NCI-H2029 treated with DMSO at 0.1 percent for 48 hours (cell line): ENCODE measurements around the gene FAM131B.
"Not testable (repeated sequence)": the region's sequence is repeated elsewhere in the genome, so short reads cannot be mapped to it uniquely, and the experiment has no call there.

Source experiments
- DNase-seq: peaks from one replicate; lab custom pipeline; 2025; lab: John Stamatoyannopoulos, UW

Gene FAM131B

DNA sequence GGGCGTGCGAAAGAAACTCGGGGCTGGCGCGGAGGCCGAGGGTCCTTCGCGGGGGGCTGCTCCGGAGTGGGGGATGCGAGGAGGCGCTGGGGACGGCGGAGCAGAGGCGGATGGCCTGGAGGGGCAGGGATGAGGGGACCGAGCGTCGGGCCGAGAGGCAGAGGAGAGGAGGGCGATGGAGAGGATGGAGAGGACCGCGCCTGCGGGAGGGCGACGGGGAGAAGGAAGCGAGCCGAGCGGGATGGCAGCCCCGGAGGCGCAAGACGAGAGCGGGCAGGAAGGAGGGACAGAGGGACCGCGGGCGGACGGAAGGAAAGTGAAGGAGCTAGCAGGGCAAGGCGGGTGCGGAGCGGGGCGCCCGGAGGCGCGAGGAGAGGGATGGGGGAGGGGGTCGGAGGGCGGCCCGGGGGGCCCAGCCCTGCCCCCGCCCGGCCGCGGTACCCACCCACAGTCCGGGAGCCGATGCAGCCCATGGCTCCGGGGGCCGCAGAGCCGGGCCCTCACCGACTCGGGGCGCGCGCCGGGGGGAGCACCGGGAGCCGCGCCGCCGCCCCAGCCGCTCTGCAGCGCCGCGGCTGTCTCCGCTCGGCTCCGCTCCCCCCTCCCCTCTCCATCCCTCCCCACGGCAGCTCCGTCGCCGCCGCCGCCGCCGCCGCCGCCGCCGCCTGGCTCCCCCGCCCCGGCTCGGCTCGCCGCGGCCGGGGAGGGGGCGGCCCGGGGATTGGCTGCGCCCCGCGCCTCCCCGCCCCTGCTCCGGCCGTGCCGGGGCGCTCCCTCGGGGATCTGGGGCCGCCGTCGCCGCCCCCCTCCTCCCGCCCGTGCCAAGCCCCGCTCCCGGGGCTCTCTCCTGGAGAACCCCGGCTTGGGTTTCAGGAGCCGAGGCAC, at the start of gene FAM131B:
Gene FAM131B (minus strand): TSS at position 583 of the 885 bp plus-strand sequence. CDS start 110 bp downstream, at position 473.
- DNase-seq, result no peak

DNA sequence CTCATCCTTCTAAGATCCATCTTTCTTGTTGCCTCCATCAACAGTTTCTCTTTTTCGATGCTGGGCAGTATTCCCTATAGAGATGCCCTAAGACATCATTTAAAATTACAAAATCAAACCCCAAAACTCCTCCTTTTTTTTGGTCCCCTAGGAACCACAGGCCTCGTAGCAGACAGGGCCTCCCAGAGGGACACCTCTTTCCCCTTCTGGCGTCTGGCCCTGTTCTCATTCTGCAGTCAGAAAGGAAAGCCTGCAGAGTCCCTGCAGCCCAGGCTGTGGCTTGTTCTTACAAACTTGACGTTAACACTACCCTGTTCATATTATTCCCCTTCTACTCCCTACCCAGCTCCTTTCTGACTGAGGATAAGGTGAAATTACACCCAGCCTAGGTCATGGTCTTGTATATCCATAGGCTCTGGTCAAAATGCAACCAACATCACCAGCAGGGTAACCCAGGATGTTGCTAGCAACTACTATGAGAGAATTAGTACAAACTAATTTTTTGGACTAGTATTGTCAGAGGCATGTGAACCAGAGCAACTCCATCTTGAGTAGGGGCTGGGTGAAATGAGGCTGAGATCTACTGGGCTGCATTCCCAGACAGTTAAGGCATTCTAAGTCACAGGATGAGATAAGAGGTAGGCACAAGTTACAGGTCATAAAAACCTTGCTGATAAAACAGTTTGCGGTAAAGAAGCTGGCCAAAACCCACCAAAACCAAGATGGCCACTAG, 49.6 kb upstream of the FAM131B start:
- DNase-seq, result no peak

DNA sequence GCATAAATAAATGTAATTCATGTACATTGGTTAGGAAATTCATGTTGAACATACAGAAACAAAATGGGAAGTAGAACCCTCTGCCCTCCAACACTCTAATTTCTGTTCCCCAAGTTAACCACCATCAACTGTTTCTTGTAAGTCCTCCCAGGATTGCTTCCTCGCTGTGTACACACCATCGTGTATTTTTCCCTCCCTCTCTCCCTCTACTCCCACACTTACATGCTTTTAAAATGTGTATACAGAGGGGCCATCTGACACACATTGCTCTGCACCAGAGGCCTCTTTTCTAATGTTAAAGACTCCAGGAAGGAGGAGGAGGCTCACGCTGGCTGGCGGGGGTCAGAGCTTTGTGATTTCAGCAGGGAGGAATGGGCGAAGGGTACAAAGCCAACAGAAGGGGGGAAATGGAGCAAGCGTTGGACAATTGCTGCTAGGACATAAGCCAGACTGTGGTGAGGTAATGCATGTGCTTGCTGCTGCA, 48.0 kb upstream of the FAM131B start:
- DNase-seq, result no peak

DNA sequence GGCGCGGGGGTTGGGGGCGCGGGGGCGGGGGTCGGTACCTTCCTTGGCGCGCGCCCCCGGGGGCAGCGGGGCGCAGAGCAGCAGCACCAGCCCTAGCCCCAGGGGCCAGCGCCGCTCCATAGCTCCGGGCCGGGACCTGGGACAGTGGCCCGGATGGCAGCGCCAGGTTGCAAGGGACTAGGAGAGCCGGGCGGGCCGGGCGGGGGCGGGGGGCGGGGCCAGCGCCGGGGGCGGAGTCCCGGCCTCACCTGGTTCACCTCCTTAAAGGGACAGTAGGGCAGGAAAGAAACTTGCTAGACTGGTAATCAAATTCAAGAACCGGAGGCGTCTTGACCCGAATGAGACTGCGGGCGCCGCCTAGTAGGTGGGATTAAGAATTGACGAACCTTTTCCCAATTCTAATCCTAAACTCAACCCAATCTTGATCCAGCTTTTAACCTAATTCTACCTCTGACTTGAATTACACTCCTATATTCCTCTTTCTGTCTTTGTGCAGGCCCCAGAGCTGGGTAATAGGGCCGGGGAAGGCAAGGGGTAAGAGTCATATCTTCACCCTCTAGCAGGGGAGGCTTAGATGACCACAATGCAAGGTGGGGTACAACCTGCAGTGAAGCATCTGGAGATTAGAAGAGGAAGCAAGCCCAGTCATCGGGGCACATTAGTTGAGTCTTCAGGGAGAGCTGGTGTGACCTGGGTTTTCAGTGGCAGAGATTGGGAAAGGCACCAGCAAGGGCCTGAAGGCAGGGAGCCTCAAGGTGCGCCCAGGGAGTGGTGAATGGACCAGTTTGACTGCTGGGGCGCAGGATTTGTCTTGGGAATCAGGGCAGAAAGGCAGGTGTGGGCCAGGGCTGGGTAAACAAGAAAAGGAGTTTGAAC, 46.4 kb upstream of the FAM131B start, which contains the start of gene EPHA1:
Gene EPHA1 (minus strand): TSS at position 171 of the 876 bp plus-strand sequence. CDS start 51 bp downstream, at position 120.
- peak; percentile 52 for DNase-seq

DNA sequence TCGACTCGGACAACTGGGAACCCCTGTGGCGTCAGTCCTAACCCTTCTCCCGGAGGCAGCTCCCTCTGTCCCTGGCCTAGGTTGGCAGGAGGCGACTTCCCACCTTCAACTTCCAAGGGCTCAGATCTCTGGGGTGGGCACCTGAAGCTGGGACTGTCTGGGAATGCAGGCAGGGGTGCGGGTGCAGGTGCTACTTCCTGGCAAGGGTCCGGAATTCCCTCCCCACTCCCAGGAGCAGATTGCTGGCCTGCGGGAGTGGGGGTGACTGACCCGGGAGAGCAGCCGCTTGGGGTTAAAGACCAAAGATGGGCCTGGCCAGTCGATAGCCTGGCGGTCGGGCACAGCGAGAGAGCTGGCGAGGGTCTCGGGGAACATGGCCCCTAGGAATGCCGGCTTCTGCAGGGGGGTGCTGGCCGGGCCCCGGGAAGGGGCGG, 45.8 kb upstream of the FAM131B start:
- DNase-seq, result no peak

DNA sequence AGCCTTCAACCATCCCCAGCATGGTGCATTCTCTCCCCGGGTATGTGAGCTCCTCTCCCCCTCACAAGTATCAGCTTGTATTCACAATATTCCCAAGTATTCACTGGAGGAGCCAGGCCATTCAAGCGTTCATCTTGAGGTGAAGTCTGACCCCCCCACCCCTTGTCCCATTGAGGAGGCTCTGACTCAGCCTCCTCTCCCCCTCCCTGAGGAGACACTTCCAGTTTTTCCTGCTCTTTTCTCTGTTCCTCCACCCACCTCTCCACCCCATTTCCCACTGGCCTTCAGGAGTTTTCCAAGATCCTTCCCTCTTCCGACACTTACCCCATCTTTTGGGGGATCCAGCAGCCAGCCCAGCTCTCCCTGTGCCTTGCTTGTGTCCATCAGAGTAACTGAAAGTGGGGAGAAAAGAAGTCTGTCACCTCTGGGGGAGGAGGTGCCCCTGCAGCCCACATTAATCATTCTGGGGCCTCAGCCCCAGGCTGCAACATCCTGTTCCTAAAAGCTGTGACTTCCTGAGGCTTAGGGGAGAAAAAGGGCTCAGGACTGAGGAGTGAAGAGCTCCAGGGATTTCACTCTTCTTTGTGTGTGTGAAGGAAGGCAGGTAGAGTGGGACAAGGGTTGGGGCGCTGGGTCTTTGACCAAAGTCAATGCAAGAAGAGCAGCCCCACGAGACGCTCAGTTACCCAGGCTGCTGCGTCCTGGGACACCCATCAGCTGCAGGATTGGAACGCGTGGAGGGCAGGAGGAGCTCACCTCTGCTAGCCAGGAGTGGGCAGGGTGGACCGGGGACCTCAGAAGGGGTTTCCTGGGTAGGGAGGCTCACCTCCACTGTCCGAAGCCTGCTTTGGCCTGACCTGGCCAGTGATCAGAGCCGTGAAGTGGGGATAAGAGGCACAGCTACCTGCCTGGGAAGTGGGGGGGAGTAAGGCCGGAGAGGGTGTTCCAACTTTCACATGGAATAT, 45.1 kb upstream of the FAM131B start:
- DNase-seq, result no peak

DNA sequence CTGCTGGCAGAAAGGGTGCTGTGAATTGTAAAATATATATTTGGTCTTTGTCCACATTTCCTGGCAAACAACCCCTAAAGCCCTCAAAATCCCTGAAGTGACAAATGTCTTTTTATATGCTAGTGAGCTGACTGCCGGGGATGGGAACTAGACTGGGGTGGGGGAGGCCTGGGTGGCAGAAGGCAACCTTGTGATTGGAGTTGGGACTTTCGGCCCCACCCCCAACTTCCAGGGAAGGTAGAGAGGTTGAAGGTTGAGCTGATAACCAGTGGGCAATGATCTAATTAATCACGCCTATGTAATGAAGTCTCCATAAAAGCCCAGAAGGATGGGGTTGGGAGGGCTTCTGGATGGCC, 43.5 kb upstream of the FAM131B start:
- no peak for DNase-seq

DNA sequence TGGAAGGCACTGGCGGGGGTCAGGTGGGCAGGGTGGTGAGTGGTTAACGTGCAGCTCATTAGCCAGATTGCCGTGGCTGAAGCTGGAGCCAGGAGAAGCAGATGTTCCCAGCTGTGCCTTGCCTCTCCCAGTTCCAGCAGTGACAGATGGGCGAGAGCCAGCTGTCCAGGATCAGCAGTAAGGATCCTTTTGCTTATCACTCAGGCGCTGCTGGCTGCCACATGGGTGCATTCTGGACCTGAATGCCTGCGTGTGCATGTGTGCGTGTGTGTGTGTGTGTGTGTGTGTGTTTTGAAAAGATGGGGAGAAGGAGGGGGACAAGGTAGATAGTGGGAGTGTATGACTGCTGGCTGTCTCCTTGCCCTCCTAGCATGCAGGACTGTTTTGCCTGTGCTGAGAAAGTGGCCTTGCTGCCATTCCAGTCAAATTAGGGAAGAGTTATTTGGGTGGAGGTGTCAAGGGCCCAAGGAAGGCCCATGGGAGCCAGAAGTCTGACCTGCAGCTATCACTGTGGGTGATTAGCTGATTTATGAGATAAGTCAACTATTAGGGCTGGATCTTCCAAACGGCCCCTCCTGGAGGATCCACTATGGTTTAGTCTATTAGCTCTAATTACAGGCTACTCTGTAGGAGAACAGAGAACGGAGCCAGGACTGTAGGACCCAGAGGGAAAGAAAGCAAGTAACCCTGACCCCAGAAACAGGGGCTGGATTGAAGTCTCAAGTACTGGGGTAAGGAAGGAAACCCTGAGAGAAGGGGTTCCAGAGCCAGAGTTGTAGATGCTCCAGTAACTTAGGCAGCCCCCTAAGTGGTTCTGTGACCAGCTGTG, 42.9 kb upstream of the FAM131B start:
- DNase-seq, result no peak

DNA sequence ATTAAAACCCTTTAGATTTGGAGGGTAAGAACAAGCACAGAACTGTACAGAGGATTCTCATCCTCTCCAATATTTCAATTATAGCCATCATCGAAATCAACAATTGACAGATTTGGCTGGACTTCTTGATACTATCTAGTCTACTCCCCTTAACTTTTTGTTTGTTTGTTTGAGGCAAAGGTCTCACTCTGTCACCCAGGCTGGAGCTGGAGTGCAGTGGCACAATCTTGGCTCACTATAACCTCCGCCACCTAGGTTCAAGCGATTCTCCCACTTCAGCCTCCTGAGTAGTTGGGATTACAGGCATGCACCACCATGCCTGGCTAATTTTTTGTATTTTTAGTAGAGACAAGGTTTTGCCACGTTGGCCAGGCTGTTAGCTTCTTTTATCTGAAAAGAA, 39.7 kb upstream of the FAM131B start:
- not testable (repeated sequence) for DNase-seq

DNA sequence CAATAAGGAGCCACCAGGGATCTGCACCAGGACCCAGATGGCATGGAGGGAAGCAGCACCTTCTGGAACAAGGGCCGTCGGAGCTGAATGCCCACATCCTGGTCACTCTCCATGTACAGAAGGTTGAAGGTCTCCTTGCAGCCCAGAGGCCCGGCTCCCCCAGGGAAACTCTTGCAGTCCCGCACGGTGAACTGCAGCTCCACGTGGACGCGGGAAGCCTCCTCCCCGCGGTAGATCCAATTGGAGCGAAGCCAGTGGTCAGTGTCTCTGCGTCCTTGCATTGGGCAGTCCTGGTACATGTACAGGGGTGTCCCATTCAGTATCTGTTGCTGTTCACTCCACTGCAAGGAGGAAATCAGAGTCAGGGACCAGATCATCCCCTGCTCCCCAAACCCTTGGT, 38.8 kb upstream of the FAM131B start:
- no peak for DNase-seq

DNA sequence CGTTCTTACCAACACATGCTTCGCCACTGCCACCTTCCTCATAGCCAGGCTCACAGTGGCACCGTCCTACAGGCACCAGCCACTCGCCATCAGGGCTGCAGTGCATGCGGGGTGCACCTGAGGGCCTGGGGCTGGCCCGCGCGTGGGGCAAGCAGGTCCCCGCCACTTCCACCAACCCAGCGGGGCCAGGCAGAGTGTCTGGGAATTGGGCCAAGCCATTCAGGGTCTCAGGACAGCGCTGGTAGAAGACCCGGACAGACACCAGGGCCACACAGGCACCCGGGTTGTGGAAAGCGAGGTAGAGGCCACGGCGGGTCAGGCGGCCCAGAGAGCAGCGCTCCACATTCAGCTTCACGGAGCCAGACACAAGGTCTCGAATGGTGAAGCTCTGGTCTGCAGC, 37.1 kb upstream of the FAM131B start:
- DNase-seq, result no peak

DNA sequence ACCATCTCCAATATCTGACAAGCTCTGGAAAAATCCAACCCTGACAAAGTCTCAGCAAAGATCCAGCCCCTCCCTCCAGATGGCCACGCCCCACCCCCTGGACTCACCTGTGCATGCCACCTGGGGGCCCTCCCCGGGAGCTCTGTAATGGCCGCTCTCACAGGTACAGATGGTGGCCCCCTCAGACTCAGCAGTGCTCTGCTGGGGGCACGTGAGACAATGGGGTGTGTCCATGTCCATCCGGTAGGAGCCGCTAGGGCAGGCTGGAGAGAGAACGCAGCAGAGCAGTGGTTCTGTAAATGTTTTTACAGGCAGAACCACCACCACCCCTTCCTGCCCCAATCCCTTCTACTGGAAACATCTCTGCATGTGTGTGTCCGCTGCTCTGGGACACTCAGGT, 36.6 kb upstream of the FAM131B start:
- DNase-seq, result no peak

DNA sequence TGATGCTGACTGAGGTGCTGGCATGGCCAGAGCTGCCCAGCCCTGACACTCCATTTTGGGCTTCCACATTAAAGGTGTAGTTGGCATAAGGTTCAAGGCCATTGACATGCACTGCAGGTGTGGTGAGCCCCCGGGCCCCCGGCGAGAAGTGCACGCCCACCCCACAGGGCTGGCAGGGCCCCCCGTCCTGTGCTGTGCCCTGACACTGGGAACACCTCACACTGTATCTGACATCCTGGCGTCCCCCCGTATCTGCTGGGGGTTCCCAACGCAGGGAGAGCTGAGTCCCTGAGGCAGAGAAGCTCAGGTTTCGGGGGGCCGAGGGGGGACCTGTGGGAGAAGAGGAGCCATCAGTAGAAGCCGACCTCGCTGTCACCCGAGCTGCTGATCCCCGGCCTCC, 36.1 kb upstream of the FAM131B start:
- DNase-seq, result no peak

DNA sequence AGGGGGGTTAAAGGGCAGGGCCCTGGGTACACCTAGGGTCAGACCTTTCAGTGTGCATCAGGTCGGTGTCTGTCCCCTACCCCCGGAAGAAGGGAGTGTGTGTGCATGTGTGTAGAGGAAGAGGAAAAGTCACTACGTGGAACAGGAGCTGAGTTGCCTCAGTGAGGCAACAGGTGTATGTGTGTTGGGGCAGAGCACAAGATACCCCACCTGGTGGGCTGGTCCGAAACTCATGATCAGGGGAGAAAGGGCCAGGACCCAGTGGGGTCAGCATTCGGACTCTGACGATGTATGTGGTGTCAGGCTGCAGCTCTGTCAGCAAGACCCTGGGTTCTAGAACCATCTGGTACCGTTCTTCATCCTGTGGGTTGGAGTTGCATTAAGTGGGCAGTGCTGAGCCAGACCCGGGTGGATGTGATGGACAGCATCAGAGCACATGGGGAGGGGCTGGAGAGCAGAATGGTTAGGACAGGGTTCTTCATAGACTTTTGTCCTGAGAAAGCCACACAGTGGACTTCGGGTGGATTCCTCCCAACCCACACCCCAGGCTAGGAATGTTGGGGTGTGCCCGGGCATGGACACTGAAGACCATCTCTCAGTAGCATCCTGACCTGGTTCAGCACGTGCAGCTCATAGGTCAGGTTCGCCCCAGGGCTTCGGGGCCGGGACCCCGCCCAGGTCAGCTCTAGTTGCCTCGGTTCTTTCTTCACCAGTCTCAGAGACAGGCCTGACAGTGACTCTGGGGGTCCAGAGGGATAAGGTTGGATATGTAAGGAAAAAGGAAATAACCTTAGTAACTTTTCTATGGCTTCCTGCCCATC, 35.4 kb upstream of the FAM131B start:
- no peak for DNase-seq

DNA sequence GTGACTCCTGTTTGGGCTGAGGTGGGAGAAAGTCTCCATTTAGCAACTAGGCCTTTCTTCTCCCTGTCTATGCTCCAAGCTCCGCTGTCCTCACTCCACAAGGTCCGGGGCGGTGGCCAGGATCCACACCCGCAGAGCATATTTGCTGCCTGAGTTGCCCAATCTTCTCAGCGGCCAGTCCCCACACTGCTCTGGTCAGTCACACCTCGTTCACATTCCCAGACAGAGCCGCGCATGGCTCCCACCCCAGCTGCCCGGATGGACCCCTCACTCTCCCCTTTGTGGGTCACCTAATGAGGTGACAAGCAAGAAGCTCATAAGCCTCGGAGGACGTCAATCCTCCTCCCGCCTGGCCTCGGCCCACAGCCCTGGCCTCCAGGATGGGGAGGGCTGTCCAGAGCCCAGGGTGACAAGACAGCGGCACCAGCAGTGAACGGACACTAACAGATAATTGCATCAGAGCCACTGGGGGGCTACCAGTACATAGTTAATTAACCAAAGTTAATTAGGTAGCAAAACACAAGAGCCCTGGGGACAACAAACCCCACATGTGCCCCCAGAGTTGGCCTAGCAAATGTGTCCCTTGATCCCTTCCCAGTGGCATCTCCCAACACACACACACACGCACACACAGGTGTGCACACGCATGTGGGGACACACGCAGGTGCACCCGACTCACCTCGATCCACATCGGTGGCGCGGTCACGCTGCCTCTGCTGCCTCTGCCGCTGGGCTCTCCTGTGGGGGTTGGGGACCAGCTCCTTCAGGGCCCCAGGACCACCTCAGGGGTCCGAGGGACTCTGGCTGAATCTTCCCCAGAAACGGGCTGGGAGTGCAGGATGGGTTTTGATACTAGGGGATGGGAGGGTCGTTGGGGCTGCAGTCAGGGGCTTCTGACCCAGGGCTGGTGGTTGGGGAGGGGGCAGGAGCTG, 34.4 kb upstream of the FAM131B start:
- DNase-seq, result no peak

DNA sequence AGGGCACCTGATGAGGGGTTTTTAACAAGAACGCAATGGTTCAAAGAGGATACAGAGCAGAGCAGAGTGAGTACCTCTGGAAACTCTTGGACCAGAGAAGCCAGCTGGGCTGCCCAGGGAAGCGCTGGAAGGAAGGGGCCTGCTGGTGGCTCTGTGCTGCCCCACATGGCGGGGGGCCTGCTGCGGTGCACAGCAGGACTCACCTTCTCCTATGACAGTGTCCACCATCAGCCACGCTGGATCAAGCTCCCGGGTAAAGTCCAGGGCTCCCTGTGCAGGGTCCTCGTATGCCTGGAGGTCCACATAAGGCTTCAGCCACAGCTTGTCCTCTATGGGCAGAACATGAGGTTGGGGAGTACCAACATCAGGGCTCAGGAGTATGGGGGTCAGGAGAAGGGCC, 33.7 kb upstream of the FAM131B start:
- no peak for DNase-seq

DNA sequence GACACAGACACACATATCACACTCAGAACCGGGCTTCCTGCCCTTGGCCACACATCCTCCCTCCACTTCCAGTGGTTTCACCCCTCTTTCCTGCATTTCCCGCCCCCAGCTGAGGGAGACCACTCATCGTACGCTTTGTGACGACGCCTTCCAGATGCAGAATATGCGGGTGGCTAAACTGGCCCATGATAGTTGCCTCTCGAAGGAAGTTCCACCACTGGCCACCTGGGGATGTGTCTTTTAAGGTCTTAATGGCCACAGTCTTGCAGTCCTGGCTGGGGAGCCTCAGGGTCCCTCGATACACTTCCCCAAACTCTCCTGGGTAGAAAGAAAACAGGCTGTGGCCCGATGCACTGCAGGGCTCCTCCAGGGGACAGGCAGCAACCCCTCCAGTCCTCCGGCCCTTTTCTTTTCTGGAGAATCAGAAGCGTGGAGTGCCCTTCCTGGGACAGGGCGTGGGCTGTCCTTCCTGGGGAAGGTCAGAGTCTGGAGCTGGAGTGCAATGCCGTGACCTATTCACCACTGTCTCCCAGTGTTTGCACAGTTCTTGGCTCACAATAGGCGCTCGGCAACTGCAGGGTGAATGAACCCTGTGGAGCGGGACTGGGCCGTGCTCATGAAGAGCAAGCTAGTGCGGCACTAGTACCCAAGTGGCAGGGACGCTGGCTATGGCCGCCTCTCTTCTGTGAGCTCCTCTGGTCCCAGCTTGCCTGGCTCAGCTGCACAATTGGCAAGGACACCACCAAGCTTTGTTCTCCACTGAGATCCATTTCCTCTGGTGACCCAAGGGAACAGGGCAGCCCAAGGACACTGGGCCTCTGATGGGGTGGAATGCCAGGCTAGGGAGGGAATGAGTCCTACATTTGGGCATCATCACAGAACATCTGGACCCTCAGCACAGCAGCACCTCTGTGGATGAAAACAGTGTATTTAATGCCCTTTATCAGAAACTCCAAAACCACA, 33.0 kb upstream of the FAM131B start:
- no peak for DNase-seq
